Fibroblast of lung (primary cell): Measurements from ENCODE around the gene MSMO1. TPM values are rescaled to one million over a fixed set of nuclear protein-coding genes. Genes with fewer than 3 reads are reported as not detected.

Experiments used
- DNase-seq, 2 donors: peaks; one replicate each; pipeline versions ENCODE4 v3.0.0 to v3.0.0-alpha.2; 2010; ENCODE audit warnings: low read depth in 2 of 2
- H2AFZ ChIP-seq: 2 replicates; pipeline ENCODE4 v1.5.1; 2012; ENCODE audit warnings: low read length, control low read depth, inconsistent platforms
- H3K27ac ChIP-seq: 2 replicates; pipeline ENCODE4 v1.5.1; 2011; ENCODE audit warnings: low read length, control low read depth; ENCODE audit not compliant: insufficient read depth
- H3K27me3 ChIP-seq: 2 replicates; pipeline ENCODE4 v1.5.1; 2011; ENCODE audit warnings: mild to moderate bottlenecking, low read length; ENCODE audit not compliant: control insufficient read depth, insufficient read depth
- H3K36me3 ChIP-seq: 2 replicates; pipeline ENCODE4 v1.5.1; 2011; ENCODE audit warnings: low read length; ENCODE audit not compliant: control insufficient read depth, insufficient read depth
- H3K4me1 ChIP-seq: 2 replicates; pipeline ENCODE4 v1.5.1; 2011; ENCODE audit warnings: low read length; ENCODE audit not compliant: control insufficient read depth, insufficient read depth; ENCODE audit errors: extremely low read depth
- H3K4me2 ChIP-seq: 2 replicates; pipeline ENCODE4 v1.5.1; 2011; ENCODE audit warnings: low read length, control low read depth; ENCODE audit not compliant: insufficient read depth; ENCODE audit errors: extremely low read depth
- H3K4me3 ChIP-seq, 4 experiments: fragments of 200-600 bp in 1 of 4; sonication (generic) in 1 of 4; replicated peaks in 1 of 4; 2 replicates each; pipeline ENCODE4 v1.5.1; 2011 to 2016; ENCODE audit warnings: low read length in 4 of 4, low read depth in 3 of 4, mild to moderate bottlenecking in 3 of 4, control low read depth in 2 of 4, inconsistent platforms in 1 of 4, mixed read lengths in 1 of 4; ENCODE audit not compliant: insufficient read depth in 1 of 4; ENCODE audit errors: control extremely low read depth in 1 of 4
- H3K79me2 ChIP-seq: 2 replicates; pipeline ENCODE4 v1.5.1; 2012; ENCODE audit warnings: mild to moderate bottlenecking, low read length, inconsistent platforms; ENCODE audit not compliant: control insufficient read depth, insufficient read depth
- H3K9ac ChIP-seq: 2 replicates; pipeline ENCODE4 v1.5.1; 2011; ENCODE audit warnings: mild to moderate bottlenecking, low read length, control low read depth; ENCODE audit not compliant: insufficient read depth
- H3K9me3 ChIP-seq: 2 replicates; pipeline ENCODE4 v1.5.1; 2012; ENCODE audit warnings: low read depth, low read length; ENCODE audit not compliant: control insufficient read depth, insufficient read depth
- H4K20me1 ChIP-seq: 2 replicates; pipeline ENCODE4 v1.5.1; 2011; ENCODE audit warnings: low read length; ENCODE audit not compliant: control insufficient read depth, insufficient read depth; ENCODE audit errors: extremely low read depth
- EZH2 ChIP-seq: IDR thresholded peaks from 2 replicates; pipeline ENCODE4 v1.5.1; 2012; ENCODE audit warnings: low read length, control low read depth, mild to moderate bottlenecking; ENCODE audit errors: missing control alignments
- polyA plus RNA-seq, 2 donors: library from polyadenylated mRNA; depleted of rRNA in 1 of 2; stranded (reverse) in 1 of 2; unstranded in 1 of 2; fragments of >200 nt; gene quantifications; 2 replicates each; pipeline ENCODE4 v1.2.1, GENCODE V29; 2011 to 2012; ENCODE audit warnings: missing spikeins in 1 of 2
- total RNA-seq: library from RNA; depleted of rRNA; stranded (reverse); fragments of >200 nt; gene quantifications from 2 replicates; pipeline ENCODE4 v1.2.1, GENCODE V29; 2014
- TF ChIP-seq, protein P1 (sequence below), 2 donors: IDR thresholded peaks in 1 of 2; conservative IDR thresholded peaks in 1 of 2; 1 replicate in 1 of 2; 2 replicates in 1 of 2; pipeline ENCODE4 v1.5.1; 2011 to 2012; ENCODE audit warnings: low read length in 2 of 2, control low read depth in 1 of 2, inconsistent platforms in 1 of 2, low read depth in 1 of 2, mild to moderate bottlenecking in 1 of 2

The MSMO1 gene
- total and polyA plus RNA-seq, 2 donors (not counting 1 experiment from before 2014, with no cell fraction given) = 328 to 743 TPM

DNA sequence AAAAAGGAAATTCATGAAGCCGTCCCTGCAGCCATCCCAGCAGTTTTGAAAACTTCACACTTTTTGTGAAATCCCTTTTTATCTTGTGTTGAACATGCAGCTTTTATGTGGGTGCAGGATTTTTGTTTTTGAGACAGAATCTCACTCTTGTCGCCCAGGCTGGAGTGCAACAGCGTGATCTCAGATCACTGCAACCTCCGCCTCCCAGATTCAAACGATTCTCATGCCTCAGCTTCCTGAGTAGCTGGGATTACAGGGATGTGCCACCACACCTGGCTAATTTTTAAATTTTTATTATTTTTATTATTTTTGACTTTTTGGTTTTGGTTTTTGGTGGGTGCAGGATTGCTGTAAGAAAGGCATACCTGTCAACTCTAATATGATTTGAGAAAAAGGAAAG, 8.0 kb upstream of the MSMO1 start:
- no peaks in the 10 kb centered on the region for H3K9me3 ChIP-seq
- no peaks in the 10 kb centered on the region for H4K20me1 ChIP-seq
- H3K4me3 ChIP-seq = no peak overlapping the region
- DNase-seq = no peak
- H3K36me3 ChIP-seq = no peaks in the 10 kb centered on the region
- H3K27me3 ChIP-seq = no peaks in the 10 kb centered on the region
- no peaks in the 10 kb centered on the region for H3K4me1 ChIP-seq
- H3K27ac ChIP-seq = no peak overlapping the region
- no peak overlapping the region for H3K4me2 ChIP-seq
- TF ChIP-seq EZH2 = no peak
- TF ChIP-seq, protein P1, sequence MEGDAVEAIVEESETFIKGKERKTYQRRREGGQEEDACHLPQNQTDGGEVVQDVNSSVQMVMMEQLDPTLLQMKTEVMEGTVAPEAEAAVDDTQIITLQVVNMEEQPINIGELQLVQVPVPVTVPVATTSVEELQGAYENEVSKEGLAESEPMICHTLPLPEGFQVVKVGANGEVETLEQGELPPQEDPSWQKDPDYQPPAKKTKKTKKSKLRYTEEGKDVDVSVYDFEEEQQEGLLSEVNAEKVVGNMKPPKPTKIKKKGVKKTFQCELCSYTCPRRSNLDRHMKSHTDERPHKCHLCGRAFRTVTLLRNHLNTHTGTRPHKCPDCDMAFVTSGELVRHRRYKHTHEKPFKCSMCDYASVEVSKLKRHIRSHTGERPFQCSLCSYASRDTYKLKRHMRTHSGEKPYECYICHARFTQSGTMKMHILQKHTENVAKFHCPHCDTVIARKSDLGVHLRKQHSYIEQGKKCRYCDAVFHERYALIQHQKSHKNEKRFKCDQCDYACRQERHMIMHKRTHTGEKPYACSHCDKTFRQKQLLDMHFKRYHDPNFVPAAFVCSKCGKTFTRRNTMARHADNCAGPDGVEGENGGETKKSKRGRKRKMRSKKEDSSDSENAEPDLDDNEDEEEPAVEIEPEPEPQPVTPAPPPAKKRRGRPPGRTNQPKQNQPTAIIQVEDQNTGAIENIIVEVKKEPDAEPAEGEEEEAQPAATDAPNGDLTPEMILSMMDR (conservative IDR thresholded peaks at IDR 0.05 in 1 of 2, IDR thresholded peaks at IDR 0.05 in 1 of 2; ENCODE audit: low read depth in 1 of 2, low read length in 2 of 2) = no peak
- H3K79me2 ChIP-seq = no peaks in the 10 kb centered on the region
- no peak overlapping the region for H3K9ac ChIP-seq
- no peak overlapping the region for H2AFZ ChIP-seq

GRCh38 chr4:165324236-165324917, 3.1 kb upstream of the MSMO1 start:
- no peaks in the 10 kb centered on the region for H3K9me3 ChIP-seq
- no peaks in the 10 kb centered on the region for H3K36me3 ChIP-seq
- H2AFZ ChIP-seq = no peak overlapping the region
- no peak overlapping the region for H3K9ac ChIP-seq
- no peak overlapping the region for H3K27ac ChIP-seq
- H3K79me2 ChIP-seq = peaks cover 19% of the 10 kb centered on the region
- DNase-seq = no peak
- TF ChIP-seq, protein P1 (conservative IDR thresholded peaks at IDR 0.05 in 1 of 2, IDR thresholded peaks at IDR 0.05 in 1 of 2; ENCODE audit: low read depth in 1 of 2, low read length in 2 of 2) = no peak
- no peak for TF ChIP-seq EZH2
- H4K20me1 ChIP-seq = no peaks in the 10 kb centered on the region
- H3K4me3 ChIP-seq = no peak overlapping the region
- H3K27me3 ChIP-seq = no peaks in the 10 kb centered on the region
- H3K4me2 ChIP-seq = no peak overlapping the region
- peaks cover 8% of the 10 kb centered on the region for H3K4me1 ChIP-seq

DNA sequence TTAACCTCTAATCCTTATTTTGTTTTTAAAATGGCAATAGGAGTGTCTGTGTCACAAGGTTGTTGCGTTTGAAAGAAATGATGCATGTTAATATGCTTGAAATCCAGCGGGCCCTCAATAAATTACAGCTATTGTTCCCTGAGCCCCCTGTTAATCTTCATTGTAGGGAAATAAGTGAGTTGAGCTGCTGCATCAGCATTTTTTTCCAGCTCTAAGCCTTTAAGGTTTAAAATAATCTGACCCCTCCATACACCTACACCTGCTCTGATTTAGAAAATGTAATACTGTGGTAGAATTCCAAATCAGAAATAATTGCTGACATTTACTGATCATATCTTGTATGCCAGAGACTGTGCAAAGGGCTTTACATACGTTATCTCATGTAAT, 2.6 kb upstream of the MSMO1 start:
- H4K20me1 ChIP-seq = no peaks in the 10 kb centered on the region
- no peak for TF ChIP-seq EZH2
- TF ChIP-seq, protein P1 (conservative IDR thresholded peaks at IDR 0.05 in 1 of 2, IDR thresholded peaks at IDR 0.05 in 1 of 2; ENCODE audit: low read depth in 1 of 2, low read length in 2 of 2) = no peak
- H3K27me3 ChIP-seq = no peaks in the 10 kb centered on the region
- H2AFZ ChIP-seq = no peak overlapping the region
- peaks cover 24% of the 10 kb centered on the region for H3K79me2 ChIP-seq
- H3K4me2 ChIP-seq = no peak overlapping the region
- no peaks in the 10 kb centered on the region for H3K9me3 ChIP-seq
- no peak overlapping the region for H3K4me3 ChIP-seq
- H3K4me1 ChIP-seq = peaks cover 8% of the 10 kb centered on the region
- peaks cover 2% of the 10 kb centered on the region for H3K36me3 ChIP-seq
- no peak for DNase-seq
- H3K9ac ChIP-seq = no peak overlapping the region
- no peak overlapping the region for H3K27ac ChIP-seq
